Thoracic aorta (tissue), 2 donors: ENCODE results near the gene WDR37. TPM values are rescaled to one million over a fixed set of nuclear protein-coding genes. Genes with fewer than 3 reads are reported as not detected.

Source experiments
- ATAC-seq: fragments of 150-250 bp; one replicate; pipeline ENCODE4 v1.8.0; 2017; ENCODE audit warnings: low read depth; ENCODE audit not compliant: insufficient number of reproducible peaks, low FRiP score
- DNase-seq: peaks from one replicate; pipeline ENCODE4 v3.0.0-alpha.2; 2020; ENCODE audit warnings: low spot score
- H3K27ac ChIP-seq, 2 donors: fragments of 200-600 bp; sonication (generic); 1 replicate in 1 of 2; 2 replicates in 1 of 2; pipeline ENCODE4 v1.5.1; 2016; ENCODE audit warnings: mild to moderate bottlenecking in 2 of 2, moderate library complexity in 2 of 2
- H3K27me3 ChIP-seq: fragments of 200-600 bp; sonication (generic); replicated peaks from 2 replicates; pipeline ENCODE4 v1.6.0; 2016; ENCODE audit warnings: mild to moderate bottlenecking; ENCODE audit not compliant: insufficient read depth
- H3K36me3 ChIP-seq: fragments of 200-600 bp; sonication (generic); one replicate; pipeline ENCODE4 v1.5.1; 2016
- H3K4me1 ChIP-seq, 2 donors: fragments of 200-600 bp; sonication (generic); 1 replicate in 1 of 2; 2 replicates in 1 of 2; pipeline versions ENCODE4 v1.5.1 to v1.6.0; 2016; ENCODE audit warnings: low read depth in 2 of 2, mild to moderate bottlenecking in 1 of 2; ENCODE audit not compliant: control insufficient read depth in 1 of 2
- H3K4me3 ChIP-seq: fragments of 200-600 bp; sonication (generic); 2 replicates; pipeline ENCODE4 v1.5.1; 2016; ENCODE audit warnings: mild to moderate bottlenecking
- H3K9me3 ChIP-seq: fragments of 200-600 bp; sonication (generic); 2 replicates; pipeline ENCODE4 v1.5.1; 2016
- total RNA-seq, 2 donors: library from RNA; depleted of rRNA; stranded (reverse); fragments of >200 nt; gene quantifications; one replicate each; pipeline versions ENCODE4 v1.1.0 to v1.2.3, GENCODE V29; 2016
- TF ChIP-seq, protein P1 (sequence below): fragments of 200-600 bp; sonication (generic); IDR thresholded peaks from one replicate; pipeline ENCODE4 v1.5.1; 2019; ENCODE audit warnings: antibody characterized with exemption

Gene WDR37
- total RNA-seq, 2 donors from 2014 or later, result 18.3 to 24.6 TPM

DNA sequence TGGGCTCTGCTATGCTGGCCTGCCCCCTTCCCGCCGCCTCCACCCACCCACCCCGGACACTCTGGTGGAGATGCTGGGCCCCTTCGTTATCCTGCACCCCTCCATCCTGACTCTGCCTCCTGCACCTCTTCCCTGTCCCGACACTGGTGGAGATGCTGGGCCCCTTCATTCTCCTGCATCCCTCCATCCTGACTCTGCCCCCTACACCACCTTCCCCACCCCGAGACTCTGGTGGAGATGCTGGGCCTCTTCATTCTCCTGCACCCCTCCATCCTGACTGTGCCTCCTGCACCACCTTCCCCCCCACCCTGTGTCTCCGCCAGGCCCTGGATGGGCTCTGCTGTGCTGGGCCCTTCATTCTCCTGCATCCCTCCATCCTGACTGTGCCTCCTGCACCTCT is 45.5 kb upstream of the WDR37 start:
- Histone ChIP-seq H3K27ac (no peak overlapping the region), H3K9me3 (no peaks in the 10 kb centered on the region), H3K4me3 (no peak overlapping the region), H3K36me3 (peaks cover 74% of the 10 kb centered on the region), H3K27me3 (no peaks in the 10 kb centered on the region), H3K4me1 (no peaks in the 10 kb centered on the region)
- TF ChIP-seq, protein P1, sequence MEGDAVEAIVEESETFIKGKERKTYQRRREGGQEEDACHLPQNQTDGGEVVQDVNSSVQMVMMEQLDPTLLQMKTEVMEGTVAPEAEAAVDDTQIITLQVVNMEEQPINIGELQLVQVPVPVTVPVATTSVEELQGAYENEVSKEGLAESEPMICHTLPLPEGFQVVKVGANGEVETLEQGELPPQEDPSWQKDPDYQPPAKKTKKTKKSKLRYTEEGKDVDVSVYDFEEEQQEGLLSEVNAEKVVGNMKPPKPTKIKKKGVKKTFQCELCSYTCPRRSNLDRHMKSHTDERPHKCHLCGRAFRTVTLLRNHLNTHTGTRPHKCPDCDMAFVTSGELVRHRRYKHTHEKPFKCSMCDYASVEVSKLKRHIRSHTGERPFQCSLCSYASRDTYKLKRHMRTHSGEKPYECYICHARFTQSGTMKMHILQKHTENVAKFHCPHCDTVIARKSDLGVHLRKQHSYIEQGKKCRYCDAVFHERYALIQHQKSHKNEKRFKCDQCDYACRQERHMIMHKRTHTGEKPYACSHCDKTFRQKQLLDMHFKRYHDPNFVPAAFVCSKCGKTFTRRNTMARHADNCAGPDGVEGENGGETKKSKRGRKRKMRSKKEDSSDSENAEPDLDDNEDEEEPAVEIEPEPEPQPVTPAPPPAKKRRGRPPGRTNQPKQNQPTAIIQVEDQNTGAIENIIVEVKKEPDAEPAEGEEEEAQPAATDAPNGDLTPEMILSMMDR, result no peak
- no peak for DNase-seq
- no peak for ATAC-seq

GRCh38 chr10:1011696-1012095 is 44.5 kb upstream of the WDR37 start:
- Histone ChIP-seq H3K27ac (no peak overlapping the region), H3K36me3 (peaks cover 71% of the 10 kb centered on the region), H3K9me3 (no peaks in the 10 kb centered on the region), H3K27me3 (no peaks in the 10 kb centered on the region), H3K4me3 (no peak overlapping the region), H3K4me1 (no peaks in the 10 kb centered on the region)
- no peak for DNase-seq
- TF ChIP-seq, protein P1, result no peak
- ATAC-seq, result no peak

DNA sequence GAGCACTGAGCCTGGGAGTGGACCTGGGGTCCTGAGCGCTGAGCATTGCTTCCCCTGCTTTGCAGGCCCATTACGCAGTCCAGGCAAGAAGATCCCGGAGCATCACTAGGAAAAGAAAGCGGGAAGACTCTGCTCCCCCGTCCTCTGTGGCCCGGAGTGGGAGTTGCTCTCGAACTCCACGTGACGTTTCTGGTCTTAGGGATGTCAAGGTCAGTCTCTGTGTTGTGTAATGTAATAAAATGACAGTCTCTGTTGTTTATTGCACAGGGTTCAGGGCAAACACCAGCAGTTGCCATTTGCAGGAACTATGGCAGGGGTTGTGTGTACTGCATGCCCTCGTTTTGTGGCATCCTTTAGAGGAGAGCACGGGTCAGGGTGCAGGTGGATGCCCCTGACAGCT is 40.5 kb upstream of the WDR37 start:
- DNase-seq, result no peak
- H3K4me1 ChIP-seq, result no peaks in the 10 kb centered on the region
- H3K4me3 ChIP-seq, result no peak overlapping the region
- no peaks in the 10 kb centered on the region for H3K27me3 ChIP-seq
- H3K27ac ChIP-seq, result no peak overlapping the region
- H3K9me3 ChIP-seq, result no peaks in the 10 kb centered on the region
- TF ChIP-seq, protein P1, result no peak
- peaks cover 66% of the 10 kb centered on the region for H3K36me3 ChIP-seq
- no peak for ATAC-seq

DNA sequence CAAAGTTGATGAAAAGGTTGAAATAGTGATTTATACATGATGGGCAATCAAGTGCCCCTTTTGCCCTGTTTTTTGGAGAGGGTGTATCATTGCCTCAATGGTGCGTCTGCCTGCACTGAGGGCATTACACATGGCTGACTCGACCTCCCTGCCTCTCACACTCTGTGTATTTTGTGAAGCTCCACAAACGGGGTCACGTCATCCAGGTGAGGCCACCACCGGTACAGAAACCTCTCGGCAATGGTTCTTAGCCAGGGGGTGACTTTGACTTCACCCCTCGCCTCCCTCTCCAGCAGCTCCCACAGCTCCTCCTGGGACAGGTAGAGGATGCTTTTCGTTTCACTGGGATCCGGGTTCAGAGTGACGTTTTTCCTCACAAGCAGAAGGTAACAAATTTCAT is 36.8 kb upstream of the WDR37 start:
- no peaks in the 10 kb centered on the region for H3K4me1 ChIP-seq
- TF ChIP-seq, protein P1, result no peak
- no peak overlapping the region for H3K27ac ChIP-seq
- DNase-seq, result no peak
- no peaks in the 10 kb centered on the region for H3K27me3 ChIP-seq
- no peak overlapping the region for H3K4me3 ChIP-seq
- peaks cover 29% of the 10 kb centered on the region for H3K36me3 ChIP-seq
- no peaks in the 10 kb centered on the region for H3K9me3 ChIP-seq
- no peak for ATAC-seq

DNA sequence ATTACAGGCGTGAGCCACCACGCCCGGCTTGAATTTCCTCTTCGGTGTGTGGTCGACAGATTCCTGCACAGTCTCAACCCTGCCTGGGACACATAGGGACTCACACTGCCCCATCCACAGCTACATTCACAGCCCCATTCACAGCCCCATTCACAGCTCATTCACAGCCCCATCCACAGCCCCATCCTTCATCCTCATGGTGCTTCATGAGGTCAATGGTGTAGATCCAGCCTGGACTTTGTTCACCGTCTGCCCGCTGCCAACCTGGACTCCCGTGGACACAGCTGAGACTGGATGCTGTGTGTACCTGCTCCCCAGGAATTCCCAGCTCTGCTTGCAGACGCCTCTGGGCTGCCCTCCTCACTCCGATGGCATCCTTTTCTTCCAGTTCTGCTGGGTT is 35.7 kb upstream of the WDR37 start:
- Histone ChIP-seq H3K4me1 (no peaks in the 10 kb centered on the region), H3K27me3 (no peaks in the 10 kb centered on the region), H3K27ac (no peak overlapping the region), H3K4me3 (no peak overlapping the region), H3K36me3 (peaks cover 28% of the 10 kb centered on the region), H3K9me3 (no peaks in the 10 kb centered on the region)
- DNase-seq, result no peak
- ATAC-seq, result no peak
- TF ChIP-seq, protein P1, result no peak
